Hematopoietic multipotent progenitor cell treated with erythropoietin and hydrocortisone succinate and interleukin-3 and kit ligand, for 8 days (in vitro differentiated cells): ENCODE results near the gene M6PR.
"Not testable (repeated sequence)": the region's sequence is repeated elsewhere in the genome, so short reads cannot be mapped to it uniquely, and the experiment has no call there.

Experiments used
- DNase-seq: peaks from one replicate; pipeline ENCODE4 v3.0.0-alpha.2; 2015

Gene M6PR

GRCh38 chr12:8911606-8912268 lies 37.7 kb downstream of the M6PR start:
- DNase-seq, result no peak

DNA sequence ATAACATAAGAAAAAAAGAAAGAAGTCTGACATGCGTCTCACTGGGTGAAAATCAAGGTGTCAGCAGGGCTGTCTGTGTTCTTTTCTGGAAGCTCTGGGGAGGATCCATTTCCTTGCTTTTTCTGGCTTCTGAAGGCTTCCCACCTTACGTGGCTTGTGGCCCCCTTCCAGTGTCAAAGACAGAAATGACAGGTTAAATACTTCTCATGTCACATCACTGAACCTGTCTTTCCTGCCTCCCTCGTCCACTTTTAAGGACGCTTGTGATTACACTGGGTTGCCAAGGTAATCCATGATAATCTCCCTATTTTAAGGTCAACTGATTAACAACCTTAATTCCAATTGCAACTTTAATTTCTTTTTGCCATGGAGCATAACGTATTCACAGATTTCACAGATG lies 39.7 kb downstream of the M6PR start:
- DNase-seq, result no peak

DNA sequence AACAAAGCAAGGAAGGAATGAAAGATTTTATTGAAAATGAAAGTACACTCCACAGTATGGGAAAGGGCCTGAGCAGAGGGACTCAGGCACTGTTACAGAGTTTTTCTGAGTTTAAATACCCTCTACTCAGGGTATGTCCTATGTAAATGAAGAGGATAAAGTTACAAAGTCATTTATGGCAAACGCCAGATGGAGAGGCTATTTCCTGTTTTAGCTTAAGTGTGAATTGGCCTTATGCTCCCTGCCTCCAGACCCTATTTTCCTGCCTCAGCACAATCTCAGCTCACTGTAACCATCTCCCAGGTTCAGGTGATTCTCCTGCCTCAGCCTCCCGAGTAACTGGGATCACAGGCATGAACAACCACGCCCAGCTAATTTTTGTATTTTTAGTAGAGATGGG lies 41.9 kb downstream of the M6PR start:
- no peak for DNase-seq

DNA sequence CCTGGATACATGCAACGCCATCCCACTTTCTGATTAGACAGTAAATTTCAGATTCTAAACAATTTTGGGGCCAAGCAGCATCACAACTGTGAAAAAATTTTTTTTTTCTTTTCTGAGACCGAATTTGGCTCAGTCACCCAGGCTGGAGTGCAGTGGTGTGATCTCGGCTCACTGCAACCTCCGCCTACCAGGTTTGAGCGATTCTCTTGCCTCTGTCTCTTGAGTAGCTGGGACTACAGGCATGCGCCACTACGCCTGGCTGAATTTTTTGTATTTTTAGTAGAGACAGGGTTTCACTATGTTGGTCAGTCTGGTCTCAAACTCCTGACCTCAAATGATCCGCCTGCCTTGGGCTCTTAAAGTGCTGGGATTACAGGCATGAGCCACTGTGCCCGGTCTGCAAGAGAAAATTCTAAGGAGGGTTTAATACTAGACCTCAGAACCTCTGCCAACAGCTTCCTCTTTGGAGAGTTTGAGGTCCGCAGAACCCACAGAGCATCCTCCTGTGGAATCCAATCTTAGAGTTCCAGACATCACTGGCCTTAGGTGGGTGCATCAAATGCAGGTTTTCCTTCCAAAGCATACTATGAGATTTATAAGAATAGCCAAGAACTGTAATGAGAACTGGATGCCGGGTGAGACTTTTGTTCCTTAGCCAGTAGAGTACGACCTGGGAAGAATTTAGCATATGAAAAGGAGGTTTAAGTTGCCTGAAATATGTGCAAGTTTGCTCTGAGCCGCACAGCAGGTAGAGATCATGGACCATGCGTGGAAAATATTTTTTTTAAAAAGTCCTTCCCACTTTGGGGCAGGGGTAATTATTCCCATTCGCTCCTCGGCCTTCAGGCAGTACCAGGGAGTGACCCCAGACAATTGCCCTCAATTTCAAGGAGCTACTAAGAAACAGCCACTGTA lies 42.9 kb downstream of the M6PR start:
- DNase-seq, result no peak

DNA sequence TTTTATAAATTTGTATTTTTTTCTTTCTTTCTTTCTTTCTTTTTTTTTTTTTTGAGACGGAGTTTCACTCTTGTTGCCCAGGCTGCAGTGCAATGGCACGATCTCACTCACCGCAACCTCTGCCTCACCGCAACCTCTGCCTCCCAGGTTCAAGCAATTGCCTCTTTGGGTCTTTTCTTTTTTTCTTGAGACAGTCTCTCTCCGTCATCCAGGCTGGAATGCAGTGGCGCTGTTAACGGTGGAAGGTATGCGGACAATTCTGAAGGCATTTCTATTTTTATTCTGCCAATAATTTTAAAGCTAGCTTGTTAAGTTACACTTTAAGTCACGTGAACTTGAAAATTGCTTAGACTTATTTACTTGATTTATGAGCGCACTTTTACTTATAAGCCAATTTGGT lies 43.9 kb downstream of the M6PR start:
- DNase-seq, result no peak

GRCh38 chr12:8904665-8905064 lies 44.8 kb downstream of the M6PR start:
- DNase-seq, result no peak

DNA sequence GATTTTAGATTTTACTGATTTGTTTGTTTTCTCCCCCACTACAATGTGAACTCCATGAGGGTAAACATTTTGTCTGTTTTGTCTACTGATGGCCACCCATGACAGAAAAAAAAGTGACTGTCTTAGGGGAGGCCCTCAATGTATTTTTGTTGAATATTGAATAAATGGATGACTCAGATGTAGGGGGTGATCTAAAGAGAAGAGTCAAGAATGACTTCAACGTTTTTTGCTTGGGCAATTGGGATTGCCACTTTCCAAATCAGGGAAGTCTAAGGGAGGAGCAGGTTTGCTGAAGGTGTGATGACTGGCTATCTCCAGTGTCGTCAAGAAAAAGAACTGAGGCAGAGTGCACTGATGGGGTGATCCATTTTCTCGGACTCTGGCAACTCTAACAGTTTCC lies 45.8 kb downstream of the M6PR start:
- DNase-seq, result no peak

DNA sequence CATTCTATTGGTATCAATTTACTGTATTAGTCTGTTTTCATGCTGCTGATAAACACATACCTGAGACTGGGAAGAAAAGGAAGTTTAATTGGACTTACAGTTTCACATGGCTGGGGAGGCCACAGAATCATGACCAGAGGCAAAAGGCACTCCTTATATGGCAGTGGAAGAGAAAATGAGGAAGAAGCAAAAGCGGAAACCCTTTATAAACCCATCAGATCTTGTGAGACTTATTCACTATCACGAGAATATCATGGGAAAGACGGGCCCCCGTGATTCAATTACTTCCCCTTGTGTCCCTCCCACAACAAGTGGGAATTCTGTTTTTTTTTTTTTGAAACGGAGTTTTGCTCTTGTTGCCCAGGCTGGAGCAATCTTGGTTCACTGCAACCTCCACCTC lies 46.7 kb downstream of the M6PR start:
- not testable (repeated sequence) for DNase-seq

DNA sequence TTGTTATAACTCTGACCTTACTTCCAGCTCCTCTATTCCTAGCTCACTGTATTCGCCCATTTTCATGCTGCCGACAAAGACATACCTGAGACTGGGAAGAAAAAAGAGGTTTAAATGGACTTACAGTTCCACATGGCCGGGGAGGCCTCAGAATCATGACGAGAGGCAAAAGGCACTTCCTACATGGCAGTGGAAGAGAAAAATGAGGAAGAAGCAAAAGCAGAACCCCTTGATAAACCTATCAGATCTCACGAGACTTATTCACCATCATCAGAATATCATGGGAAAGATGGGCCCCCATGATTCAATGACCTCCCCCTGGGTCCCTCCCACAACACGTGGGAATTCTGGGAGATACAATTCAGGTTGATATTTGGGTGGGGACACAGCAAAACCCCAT lies 49.6 kb downstream of the M6PR start:
- no peak for DNase-seq

GRCh38 chr12:8897081-8897480 lies 52.4 kb downstream of the M6PR start:
- no peak for DNase-seq

DNA sequence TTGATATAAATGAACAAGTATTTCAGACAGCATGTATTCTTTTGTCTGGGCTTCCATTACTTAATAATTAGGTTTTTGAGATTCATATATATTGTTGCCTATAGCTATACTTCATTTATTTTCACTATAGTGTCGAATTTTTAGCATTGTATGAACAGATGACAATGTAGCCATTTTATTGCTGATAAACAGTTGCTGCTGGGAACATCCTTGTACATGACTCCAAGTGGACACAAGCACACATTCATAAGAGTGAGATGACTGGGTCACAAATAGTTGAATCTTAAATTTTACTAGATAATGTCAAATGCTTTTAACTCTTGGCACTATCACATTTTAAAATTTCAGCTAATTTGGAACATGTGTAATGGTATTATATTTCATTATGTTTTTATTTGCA lies 54.5 kb downstream of the M6PR start:
- DNase-seq, result no peak

- DNase-seq, result no peak
Measured at GRCh38 chr12:8894378-8894777, 55.1 kb downstream of the M6PR start.

GRCh38 chr12:8891976-8892375 lies 57.5 kb downstream of the M6PR start:
- no peak for DNase-seq
